Measurements from ENCODE around the gene PLCD1. TPM values are rescaled to one million over a fixed set of nuclear protein-coding genes. Genes with fewer than 3 reads are reported as not detected.

The PLCD1 gene
- total and polyA plus RNA-seq, 2 of the 13 experiments (the other 11 are each of a cell fraction or from before 2014, with no cell fraction given) = 10.1 to 12.4 TPM

GRCh38 chr3:38004415-38005075 is 24.9 kb downstream of the PLCD1 start:
- Histone ChIP-seq H3K79me2 (ENCODE audit: insufficient read depth, low read length) (no peaks in the 10 kb centered on the region), H3K4me1 (ENCODE audit: insufficient read depth, low read length) (peaks cover 63% of the 10 kb centered on the region), H3K9ac (ENCODE audit: insufficient read depth, low read depth, low read length) (peak overlapping the region; percentile 72), H2AFZ (ENCODE audit: low read length) (no peak overlapping the region), H3K27me3 (ENCODE audit: control insufficient read depth in 1 of 2, insufficient read depth in 2 of 2, low read length in 2 of 2) (peaks cover 0 to 10% of the 10 kb centered on the region in 2 experiments; a peak in 2 of 5 replicates), H3K27ac (ENCODE audit: extremely low read length, insufficient read depth, low read length) (peak overlapping the region; percentile 76), H4K20me1 (ENCODE audit: insufficient read depth, low read length) (no peaks in the 10 kb centered on the region), H3K4me2 (ENCODE audit: low read depth, low read length) (peak overlapping the region; percentile 97), H3K4me3 (replicated peaks in 1 of 3; ENCODE audit: insufficient read depth in 1 of 3, low read depth in 2 of 3, low read length in 3 of 3) (peak overlapping the region; percentile 43 to 77 (median 59)), H3K36me3 (replicated peaks in 1 of 2; ENCODE audit: control insufficient read depth in 1 of 2, insufficient read depth in 2 of 2, low read length in 2 of 2) (no peaks in the 10 kb centered on the region; a peak in 2 of 5 replicates), H3K9me3 (ENCODE audit: low read length) (no peaks in the 10 kb centered on the region)
- DNase-seq (ENCODE audit: low spot score) (peak; percentile 88), FAIRE-seq (peak; percentile 96), ATAC-seq (peak; percentile 84)
- TSS peak; percentile 59 for BruUV-seq (replicated peaks)
- intact Hi-C loops (cut with micrococcal nuclease; ENCODE audit: unreplicated experiment) = loop anchor here (1.0 to 2.0 kb wide), 3 partner anchors 132 to 278 kb away; partner anchors contain the start of genes ACAA1 and SLC22A14
- 0% methylated on average over 13 of the region's 14 CpGs for WGBS (ENCODE audit: low lambda C conversion rate)
- CTCF ChIA-PET (ENCODE audit: low intra/inter-chr PET ratio, low total read pairs) = interaction anchor here (0.7 to 2.1 kb wide), 4 partner anchors 30 to 276 kb away, joined by 3 to 21 read pairs (median 4); no protein-coding TSS in a partner anchor
- in situ Hi-C loops (cut with HindIII; ENCODE audit: extremely low pct_ligation_motif_present, low pct_unique_long_range_greater_than_20kb) = loop anchor here (5.0 kb wide), 1 partner anchor 147 kb away; no protein-coding TSS in a partner anchor
- POLR2A ChIA-PET = interaction anchor here (0.7 to 1.7 kb wide), 9 partner anchors 8 to 133 kb away, joined by 3 to 6 read pairs (median 4); partner anchors contain the start of gene ACAA1
- TF ChIP-seq ZNF609 (CRISPR knock-in tag; IDR thresholded peaks at IDR 0.05; ENCODE audit: borderline replicate concordance) (peak; percentile 62), CAMTA2 (CRISPR knock-in tag; IDR thresholded peaks at IDR 0.05; ENCODE audit: borderline replicate concordance) (no peak), PRPF4 (IDR thresholded peaks at IDR 0.05; ENCODE audit: low read depth, low read length, poor library complexity, severe bottlenecking) (no peak), IRF2 (CRISPR knock-in tag; IDR thresholded peaks at IDR 0.05) (no peak; the same call in 1 of the 2 replicates), RFXAP (CRISPR knock-in tag; IDR thresholded peaks at IDR 0.05; ENCODE audit: borderline replicate concordance) (no peak), JUN (CRISPR knock-in tag; IDR thresholded peaks at IDR 0.05) (no peak), TRIM22 (IDR thresholded peaks at IDR 0.05) (no peak), ZNF557 (CRISPR knock-in tag; IDR thresholded peaks at IDR 0.05) (no peak), ZNF766 (CRISPR knock-in tag; IDR thresholded peaks at IDR 0.05; ENCODE audit: borderline replicate concordance) (no peak), ZNF101 (CRISPR knock-in tag; IDR thresholded peaks at IDR 0.05; ENCODE audit: borderline replicate concordance, low read depth) (no peak), POLR2G (IDR thresholded peaks at IDR 0.05; ENCODE audit: low read depth, low read length) (no peak), PHF20 (CRISPR knock-in tag; IDR thresholded peaks at IDR 0.05) (no peak)

All from HepG2 (cell line).